IPS-15b (cell line): ENCODE data around the gene AP2M1.

Source experiments
- H3K27me3 ChIP-seq: one replicate; pipeline ENCODE4 v1.6.1; 2013; ENCODE audit warnings: low read length; ENCODE audit not compliant: control insufficient read depth, insufficient read depth
- H3K36me3 ChIP-seq: one replicate; pipeline ENCODE4 v1.6.1; 2013; ENCODE audit warnings: low read length; ENCODE audit not compliant: control insufficient read depth, insufficient read depth
- H3K4me1 ChIP-seq: one replicate; pipeline ENCODE4 v1.6.1; 2013; ENCODE audit warnings: mild to moderate bottlenecking, low read length; ENCODE audit not compliant: control insufficient read depth, insufficient read depth
- H3K4me3 ChIP-seq: one replicate; pipeline ENCODE4 v1.5.1; 2013; ENCODE audit warnings: low read depth, low read length
- H3K9ac ChIP-seq: one replicate; pipeline ENCODE4 v1.6.1; 2013; ENCODE audit warnings: low read depth, mild to moderate bottlenecking, low read length
- H3K9me3 ChIP-seq: one replicate; pipeline ENCODE4 v1.6.1; 2013; ENCODE audit warnings: mild to moderate bottlenecking, low read length; ENCODE audit not compliant: control insufficient read depth, insufficient read depth

Gene AP2M1

DNA sequence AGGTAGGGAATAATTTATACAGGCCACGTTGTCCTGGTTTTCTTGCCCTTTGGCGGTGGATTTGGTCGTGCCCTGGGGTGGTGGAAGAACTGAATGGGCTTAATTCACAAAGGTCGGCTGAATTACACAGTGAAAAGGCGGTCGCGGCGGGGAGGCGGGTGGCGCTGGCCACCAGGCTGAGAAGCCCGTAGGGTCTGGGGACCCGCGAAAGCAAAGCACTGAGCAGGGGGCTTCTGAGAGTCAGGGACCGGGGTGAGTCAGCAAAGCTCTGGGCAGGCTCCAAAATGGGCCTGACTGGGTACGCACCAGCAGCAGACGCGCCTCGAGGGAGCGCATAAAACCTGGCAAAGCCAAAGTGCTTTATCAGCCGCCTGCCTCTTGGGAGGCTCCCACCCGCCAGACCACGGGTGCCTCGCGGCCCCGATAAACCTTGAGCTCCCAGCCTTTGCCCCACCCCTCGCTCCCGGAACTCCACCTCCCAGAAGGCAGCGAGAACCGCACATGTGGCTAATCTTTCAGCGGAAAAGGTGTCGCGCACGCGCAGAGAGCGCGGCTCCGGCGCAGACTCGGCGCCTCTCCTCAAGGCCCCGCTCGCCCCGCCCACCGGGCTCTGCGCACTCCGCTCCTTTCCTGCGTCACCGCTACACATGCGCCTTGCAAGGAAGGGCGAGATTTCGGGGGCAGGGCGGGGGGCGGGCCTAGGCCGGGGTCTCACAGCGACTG, 11.0 kb downstream of the AP2M1 start:
- Histone ChIP-seq H3K27me3 (no peaks in the 10 kb centered on the region), H3K4me1 (peaks cover 6% of the 10 kb centered on the region), H3K9ac (peak overlapping the region; percentile 63), H3K36me3 (peaks cover 48% of the 10 kb centered on the region), H3K9me3 (no peaks in the 10 kb centered on the region), H3K4me3 (peak overlapping the region; percentile 80)

DNA sequence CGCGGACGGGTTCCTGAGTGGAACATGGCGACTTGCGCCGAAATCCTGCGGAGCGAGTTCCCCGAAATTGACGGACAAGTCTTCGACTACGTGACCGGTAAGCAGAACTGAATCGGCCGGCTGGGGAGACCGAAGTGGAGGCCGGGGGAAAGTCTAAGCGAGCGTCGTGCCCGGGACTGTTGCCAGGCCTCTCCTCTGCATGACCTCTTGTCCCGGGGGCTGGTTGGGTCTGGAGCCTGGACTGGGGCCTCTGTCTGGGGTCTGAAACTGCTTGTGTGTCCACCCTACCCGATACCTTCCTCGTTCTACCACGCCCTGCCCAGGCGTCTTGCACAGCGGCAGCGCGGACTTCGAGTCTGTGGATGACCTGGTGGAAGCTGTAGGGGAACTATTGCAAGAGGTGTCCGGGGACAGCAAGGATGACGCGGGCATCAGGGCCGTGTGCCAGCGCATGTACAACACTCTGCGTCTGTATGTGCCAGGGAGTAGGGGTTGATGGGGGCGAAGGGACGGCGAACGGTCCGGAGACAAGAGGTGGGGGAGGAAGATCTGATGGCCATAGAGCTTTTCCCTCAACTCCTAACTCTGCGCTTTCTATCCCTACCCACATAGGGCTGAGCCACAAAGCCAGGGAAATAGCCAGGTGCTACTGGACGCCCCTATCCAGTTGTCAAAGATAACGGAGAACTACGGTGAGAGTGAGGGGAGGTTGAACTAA, 11.7 kb downstream of the AP2M1 start, which contains the start of gene ABCF3:
TSS of gene ABCF3 (plus strand) at position 16 of the 718 bp plus-strand sequence. CDS start at position 25, 9 bp downstream.
- peak within 1 kb of the TSS; percentile 80 for H3K4me3 ChIP-seq
- H3K9me3 ChIP-seq: no peaks in the 10 kb centered on the region
- peaks cover 6% of the 10 kb centered on the region for H3K4me1 ChIP-seq
- no peaks in the 10 kb centered on the region for H3K27me3 ChIP-seq
- H3K9ac ChIP-seq: peak within 1 kb of the TSS; percentile 92
- H3K36me3 ChIP-seq: peaks cover 47% of the 10 kb centered on the region

DNA sequence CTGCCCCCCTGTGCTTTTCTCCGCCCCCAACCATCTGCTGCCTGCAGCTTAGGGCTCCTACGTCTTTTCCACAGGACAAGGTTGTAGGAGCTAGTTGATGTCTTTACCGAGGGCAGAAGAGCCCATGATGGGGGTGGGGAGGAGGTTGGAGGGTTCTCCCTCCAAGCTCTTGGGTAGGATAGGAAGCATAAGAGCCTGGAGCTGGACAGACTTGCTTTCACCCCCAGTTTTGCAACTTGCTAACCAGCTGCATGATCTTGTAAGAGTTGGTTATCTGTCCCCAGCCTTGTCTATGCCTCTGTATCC, 12.2 kb downstream of the AP2M1 start:
- H3K9ac ChIP-seq: peak overlapping the region; percentile 92
- peak overlapping the region; percentile 80 for H3K4me3 ChIP-seq
- no peaks in the 10 kb centered on the region for H3K9me3 ChIP-seq
- H3K36me3 ChIP-seq: peaks cover 44% of the 10 kb centered on the region
- peaks cover 6% of the 10 kb centered on the region for H3K4me1 ChIP-seq
- H3K27me3 ChIP-seq: no peaks in the 10 kb centered on the region

DNA sequence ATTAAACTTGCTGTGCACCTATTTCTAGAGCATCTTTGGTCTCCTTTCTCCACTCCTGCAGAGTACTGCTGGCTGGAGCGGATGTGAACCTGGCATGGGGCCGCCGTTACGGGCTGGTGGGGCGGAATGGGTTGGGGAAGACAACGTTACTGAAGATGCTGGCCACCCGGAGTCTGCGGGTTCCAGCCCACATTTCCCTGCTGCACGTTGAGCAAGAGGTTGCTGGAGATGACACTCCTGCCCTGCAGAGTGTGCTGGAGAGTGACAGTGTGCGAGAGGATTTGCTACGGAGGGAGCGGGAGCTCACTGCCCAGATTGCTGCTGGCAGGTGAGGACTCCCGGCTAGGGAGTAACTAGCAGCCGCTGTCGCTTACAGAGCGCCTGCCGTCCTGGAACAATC, 13.4 kb downstream of the AP2M1 start:
- H3K36me3 ChIP-seq: peaks cover 46% of the 10 kb centered on the region
- H3K4me3 ChIP-seq: no peak overlapping the region
- no peaks in the 10 kb centered on the region for H3K9me3 ChIP-seq
- H3K4me1 ChIP-seq: peaks cover 6% of the 10 kb centered on the region
- H3K27me3 ChIP-seq: no peaks in the 10 kb centered on the region
- H3K9ac ChIP-seq: no peak overlapping the region

DNA sequence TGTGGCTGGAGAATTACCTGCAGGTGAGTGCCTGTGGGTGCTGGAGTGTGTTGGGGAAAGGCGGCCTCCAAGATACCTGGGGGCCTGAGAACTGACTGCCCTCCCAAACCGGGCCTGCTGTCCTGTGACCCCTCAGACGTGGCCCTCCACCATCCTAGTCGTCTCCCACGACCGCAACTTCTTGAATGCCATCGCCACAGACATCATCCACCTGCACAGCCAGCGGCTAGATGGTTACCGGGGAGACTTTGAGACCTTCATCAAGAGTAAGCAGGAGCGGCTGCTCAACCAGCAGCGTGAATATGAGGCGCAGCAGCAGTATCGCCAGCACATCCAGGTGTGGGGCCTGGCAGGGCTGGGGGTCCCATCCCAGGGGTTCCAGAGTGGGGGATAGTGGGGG, 14.8 kb downstream of the AP2M1 start:
- H3K27me3 ChIP-seq: no peaks in the 10 kb centered on the region
- H3K9ac ChIP-seq: no peak overlapping the region
- no peaks in the 10 kb centered on the region for H3K9me3 ChIP-seq
- peaks cover 6% of the 10 kb centered on the region for H3K4me1 ChIP-seq
- H3K36me3 ChIP-seq: peaks cover 50% of the 10 kb centered on the region
- no peak overlapping the region for H3K4me3 ChIP-seq

DNA sequence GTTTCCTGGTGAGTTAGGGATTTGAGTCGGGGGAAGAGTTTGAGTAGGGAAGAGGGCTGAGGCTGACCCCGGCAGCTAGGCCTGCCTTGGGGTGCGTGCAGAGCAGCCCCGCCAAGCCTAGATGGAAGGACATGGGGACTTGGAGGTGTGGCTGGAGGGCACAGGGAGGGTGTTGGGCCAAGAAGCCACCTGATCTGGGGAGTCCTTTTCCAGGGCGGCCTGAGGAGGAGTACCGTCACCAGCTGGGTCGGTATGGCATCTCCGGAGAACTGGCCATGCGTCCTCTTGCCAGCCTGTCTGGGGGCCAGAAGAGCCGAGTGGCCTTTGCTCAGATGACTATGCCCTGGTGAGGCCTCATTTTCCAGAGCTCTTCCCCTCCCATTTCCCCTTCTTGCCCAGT, 18.2 kb downstream of the AP2M1 start:
- H3K4me3 ChIP-seq: no peak overlapping the region
- H3K36me3 ChIP-seq: peaks cover 55% of the 10 kb centered on the region
- H3K9ac ChIP-seq: no peak overlapping the region
- H3K27me3 ChIP-seq: no peaks in the 10 kb centered on the region
- H3K4me1 ChIP-seq: no peaks in the 10 kb centered on the region
- H3K9me3 ChIP-seq: no peaks in the 10 kb centered on the region

DNA sequence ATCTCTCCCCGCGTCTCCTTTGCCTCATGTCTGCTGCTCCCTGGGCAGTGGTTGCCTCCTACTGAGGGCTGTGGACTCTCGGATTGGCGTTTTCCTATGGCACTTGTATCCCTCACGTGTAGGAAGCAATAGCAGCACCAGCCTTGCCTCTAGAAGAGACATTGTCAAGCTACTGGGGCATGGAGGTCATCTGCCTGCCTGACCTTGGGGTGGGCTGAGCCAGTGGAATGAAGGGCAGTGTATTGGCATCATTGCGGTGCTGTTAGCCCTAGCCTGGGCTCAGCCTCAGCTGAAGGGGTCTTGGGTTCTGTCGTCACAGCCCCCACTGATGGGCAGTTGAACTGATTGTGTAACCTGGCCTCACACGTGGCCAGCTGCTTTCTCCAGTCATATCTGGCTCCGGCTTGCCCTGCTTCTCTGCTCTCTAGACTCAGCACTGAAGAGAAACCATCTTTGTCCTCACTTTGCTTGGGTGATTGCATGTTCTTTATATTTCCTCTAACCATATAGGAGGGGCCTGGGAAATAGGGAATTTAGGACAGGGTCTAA, 19.4 kb downstream of the AP2M1 start:
- Histone ChIP-seq H3K27me3 (no peaks in the 10 kb centered on the region), H3K9me3 (no peaks in the 10 kb centered on the region), H3K4me1 (no peaks in the 10 kb centered on the region), H3K9ac (no peak overlapping the region), H3K36me3 (peaks cover 45% of the 10 kb centered on the region), H3K4me3 (no peak overlapping the region)

DNA sequence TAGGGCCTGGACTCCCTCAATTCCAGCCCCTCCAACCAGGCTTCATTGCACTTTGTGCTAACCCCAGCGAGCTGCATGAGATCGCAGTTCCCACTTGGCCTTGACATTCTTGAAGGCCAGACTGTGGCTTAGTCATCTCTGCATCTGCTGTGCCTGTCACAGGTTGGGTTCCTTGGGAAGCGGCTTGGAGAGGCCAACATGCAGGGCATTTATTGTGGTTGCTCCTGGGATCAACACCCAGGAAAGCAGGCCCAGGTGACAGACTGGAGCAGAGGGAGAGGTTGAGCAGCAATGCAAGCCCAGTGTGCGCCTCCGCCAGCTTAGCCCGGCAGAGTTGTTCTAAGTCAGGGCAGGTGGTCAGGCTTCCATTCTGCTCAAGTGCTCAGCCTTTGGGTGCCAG, 21.9 kb downstream of the AP2M1 start:
- Histone ChIP-seq H3K9me3 (no peaks in the 10 kb centered on the region), H3K4me3 (no peak overlapping the region), H3K4me1 (no peaks in the 10 kb centered on the region), H3K9ac (no peak overlapping the region), H3K36me3 (peaks cover 30% of the 10 kb centered on the region), H3K27me3 (no peaks in the 10 kb centered on the region)

DNA sequence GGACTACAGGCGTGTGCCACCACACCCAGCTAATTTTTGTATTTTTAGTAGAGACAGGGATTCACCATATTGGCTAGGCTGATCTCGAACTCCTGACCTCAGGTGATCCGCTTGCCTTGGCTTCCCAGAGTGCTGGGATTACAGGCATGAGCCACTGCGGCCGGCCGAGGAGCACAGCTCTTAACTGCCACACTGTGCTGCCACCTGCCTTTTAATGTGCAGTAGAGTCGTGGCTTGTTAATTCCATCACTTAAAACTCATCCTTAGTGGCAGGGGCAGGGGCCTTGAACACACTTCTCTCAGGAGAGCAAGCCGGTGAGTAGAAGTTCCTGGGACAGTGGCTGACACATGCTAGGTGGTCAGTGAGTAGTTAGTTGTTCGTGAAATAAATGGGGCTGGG, 23.9 kb downstream of the AP2M1 start:
- no peak overlapping the region for H3K9ac ChIP-seq
- no peak overlapping the region for H3K4me3 ChIP-seq
- peaks cover 12% of the 10 kb centered on the region for H3K36me3 ChIP-seq
- H3K9me3 ChIP-seq: no peaks in the 10 kb centered on the region
- no peaks in the 10 kb centered on the region for H3K27me3 ChIP-seq
- no peaks in the 10 kb centered on the region for H3K4me1 ChIP-seq

DNA sequence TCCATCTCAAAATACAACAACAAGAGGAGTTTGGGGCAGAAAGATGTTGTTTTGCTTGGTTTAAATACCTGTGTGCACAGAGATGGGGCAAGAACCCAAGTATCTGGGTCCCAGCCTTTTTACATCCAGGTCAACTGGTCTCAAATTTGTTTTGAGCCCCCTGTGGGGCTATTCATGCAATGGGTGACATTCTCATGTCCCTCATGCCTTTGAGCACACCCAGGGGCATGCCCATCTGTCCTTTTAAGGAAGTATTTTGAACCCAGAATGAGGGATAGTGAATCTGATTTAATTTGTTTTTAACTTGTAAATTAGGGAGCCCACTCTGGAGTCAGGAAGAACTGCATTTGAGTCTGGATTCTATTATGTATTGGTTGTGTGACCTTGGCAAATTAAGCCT, 26.2 kb downstream of the AP2M1 start:
- Histone ChIP-seq H3K4me1 (no peaks in the 10 kb centered on the region), H3K36me3 (no peaks in the 10 kb centered on the region), H3K9me3 (no peaks in the 10 kb centered on the region), H3K27me3 (no peaks in the 10 kb centered on the region), H3K4me3 (no peak overlapping the region), H3K9ac (no peak overlapping the region)

DNA sequence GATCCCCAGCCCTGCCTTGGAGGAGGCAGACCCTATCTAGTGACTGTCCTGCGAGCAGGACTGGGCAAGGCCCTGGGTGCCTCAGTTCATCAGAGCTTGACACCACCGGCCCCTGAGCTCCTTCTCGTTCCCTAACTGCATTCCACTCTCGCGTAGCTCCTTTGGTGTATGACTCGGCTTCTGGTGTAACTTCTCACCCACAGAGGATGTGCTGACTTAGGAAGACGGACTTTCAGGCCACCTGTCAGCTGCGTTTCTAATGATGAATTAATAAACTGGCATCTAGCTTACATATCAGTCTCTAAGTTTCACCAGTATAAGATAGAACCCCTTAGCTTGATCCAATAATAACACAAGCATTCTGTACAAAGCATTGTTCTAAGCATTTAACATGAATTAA, 28.9 kb downstream of the AP2M1 start:
- no peaks in the 10 kb centered on the region for H3K9me3 ChIP-seq
- H3K27me3 ChIP-seq: no peaks in the 10 kb centered on the region
- no peaks in the 10 kb centered on the region for H3K36me3 ChIP-seq
- H3K4me1 ChIP-seq: no peaks in the 10 kb centered on the region
- no peak overlapping the region for H3K9ac ChIP-seq
- H3K4me3 ChIP-seq: no peak overlapping the region
